WERI-Rb-1 (cell line): Measurements from ENCODE around the gene DLD.

ENCODE experiments used
- DNase-seq: peaks from one replicate; pipeline ENCODE4 v3.0.0-alpha.2; 2020
- H3K27ac ChIP-seq: fragments of 250-450 bp; sonication (Bioruptor Pico); 2 replicates; pipeline ENCODE4 v1.5.1; 2020; ENCODE audit warnings: mild to moderate bottlenecking, moderate library complexity
- H3K27me3 ChIP-seq: fragments of 250-450 bp; sonication (Bioruptor Pico); 2 replicates; pipeline ENCODE4 v1.5.1; 2021; ENCODE audit warnings: mild to moderate bottlenecking, low read depth, moderate library complexity; ENCODE audit not compliant: insufficient read depth, severe bottlenecking
- H3K36me3 ChIP-seq: fragments of 250-450 bp; sonication (Bioruptor Pico); 2 replicates; pipeline ENCODE4 v1.5.1; 2020; ENCODE audit warnings: mild to moderate bottlenecking, moderate library complexity
- H3K4me3 ChIP-seq: 2 replicates; pipeline ENCODE4 v1.5.1; 2011; ENCODE audit warnings: low read depth, mild to moderate bottlenecking, control low read depth, low read length
- H3K9me3 ChIP-seq: fragments of 250-450 bp; sonication (Bioruptor Pico); 2 replicates; pipeline ENCODE4 v1.5.1; 2021; ENCODE audit warnings: mild to moderate bottlenecking, moderate library complexity; ENCODE audit not compliant: severe bottlenecking
- TF ChIP-seq, protein P1 (sequence below): IDR thresholded peaks from 2 replicates; pipeline ENCODE4 v1.5.1; 2011; ENCODE audit warnings: low read depth, mild to moderate bottlenecking, control low read depth, inconsistent platforms, low read length

Gene DLD

DNA sequence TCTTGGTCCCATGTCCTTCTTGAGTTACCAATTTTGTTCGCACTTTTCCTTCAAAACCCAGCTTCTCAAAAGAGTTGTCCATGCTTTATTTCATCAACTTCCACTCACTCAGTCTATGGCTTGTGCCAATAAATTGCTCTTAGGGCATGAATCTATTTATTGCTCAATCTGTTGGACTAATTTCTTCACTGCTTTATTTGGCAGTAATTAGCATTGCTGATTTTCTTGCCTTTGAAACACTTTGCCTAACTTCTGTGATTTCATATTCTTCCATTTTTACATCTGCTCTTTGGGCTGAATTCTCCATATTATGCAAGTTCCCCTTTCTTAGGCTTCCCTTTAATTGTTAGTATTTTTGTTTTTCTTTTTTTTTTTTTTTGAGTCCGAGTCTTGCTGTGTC, 16.8 kb downstream of the DLD start:
- DNase-seq, result no peak
- no peaks in the 10 kb centered on the region for H3K27me3 ChIP-seq
- H3K9me3 ChIP-seq, result no peaks in the 10 kb centered on the region
- H3K36me3 ChIP-seq, result peaks cover 86% of the 10 kb centered on the region
- TF ChIP-seq, protein P1, sequence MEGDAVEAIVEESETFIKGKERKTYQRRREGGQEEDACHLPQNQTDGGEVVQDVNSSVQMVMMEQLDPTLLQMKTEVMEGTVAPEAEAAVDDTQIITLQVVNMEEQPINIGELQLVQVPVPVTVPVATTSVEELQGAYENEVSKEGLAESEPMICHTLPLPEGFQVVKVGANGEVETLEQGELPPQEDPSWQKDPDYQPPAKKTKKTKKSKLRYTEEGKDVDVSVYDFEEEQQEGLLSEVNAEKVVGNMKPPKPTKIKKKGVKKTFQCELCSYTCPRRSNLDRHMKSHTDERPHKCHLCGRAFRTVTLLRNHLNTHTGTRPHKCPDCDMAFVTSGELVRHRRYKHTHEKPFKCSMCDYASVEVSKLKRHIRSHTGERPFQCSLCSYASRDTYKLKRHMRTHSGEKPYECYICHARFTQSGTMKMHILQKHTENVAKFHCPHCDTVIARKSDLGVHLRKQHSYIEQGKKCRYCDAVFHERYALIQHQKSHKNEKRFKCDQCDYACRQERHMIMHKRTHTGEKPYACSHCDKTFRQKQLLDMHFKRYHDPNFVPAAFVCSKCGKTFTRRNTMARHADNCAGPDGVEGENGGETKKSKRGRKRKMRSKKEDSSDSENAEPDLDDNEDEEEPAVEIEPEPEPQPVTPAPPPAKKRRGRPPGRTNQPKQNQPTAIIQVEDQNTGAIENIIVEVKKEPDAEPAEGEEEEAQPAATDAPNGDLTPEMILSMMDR, result no peak
- H3K4me3 ChIP-seq, result no peak overlapping the region
- no peak overlapping the region for H3K27ac ChIP-seq

DNA sequence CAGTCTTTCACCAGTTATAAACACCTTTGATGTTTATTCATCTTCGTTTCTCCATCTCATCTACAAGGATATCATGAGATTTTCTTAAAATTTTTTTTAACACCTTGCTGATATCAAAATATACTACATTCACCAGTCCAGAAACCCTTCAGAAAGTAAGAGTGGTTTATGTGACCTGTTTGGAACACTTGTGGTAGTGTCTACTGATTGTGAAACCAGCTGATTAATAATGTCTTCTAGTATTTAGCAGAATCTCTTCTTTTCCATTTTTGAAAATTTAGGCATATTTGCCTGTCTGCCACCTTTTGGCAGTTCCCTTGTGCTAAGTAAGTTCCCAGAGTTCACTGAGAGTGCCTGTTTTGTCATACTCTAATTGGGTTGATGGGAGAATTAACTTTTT, 18.5 kb downstream of the DLD start:
- TF ChIP-seq, protein P1, result no peak
- no peaks in the 10 kb centered on the region for H3K9me3 ChIP-seq
- peaks cover 76% of the 10 kb centered on the region for H3K36me3 ChIP-seq
- H3K27me3 ChIP-seq, result no peaks in the 10 kb centered on the region
- no peak overlapping the region for H3K27ac ChIP-seq
- no peak for DNase-seq
- H3K4me3 ChIP-seq, result no peak overlapping the region

DNA sequence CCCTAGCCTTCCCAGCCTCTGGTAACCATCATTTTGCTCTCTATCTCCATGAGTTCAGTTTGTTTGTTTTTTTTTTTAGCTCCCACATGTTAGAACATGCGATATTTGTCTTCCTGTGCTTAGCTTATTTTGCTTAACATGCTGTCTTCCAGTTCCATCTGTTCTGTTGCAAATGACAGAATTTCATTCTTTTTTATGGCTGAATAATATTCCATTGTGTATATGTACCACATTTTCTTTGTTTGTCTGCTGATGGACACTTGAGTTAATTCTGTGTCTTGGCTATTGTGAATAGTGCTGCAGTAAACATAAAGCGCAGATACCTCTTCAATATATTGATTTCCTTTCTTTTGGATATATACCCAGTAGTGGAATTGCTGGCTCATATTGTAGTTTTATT, 21.0 kb downstream of the DLD start:
- TF ChIP-seq, protein P1, result no peak
- Histone ChIP-seq H3K27ac (no peak overlapping the region), H3K9me3 (no peaks in the 10 kb centered on the region), H3K27me3 (no peaks in the 10 kb centered on the region), H3K36me3 (peaks cover 64% of the 10 kb centered on the region), H3K4me3 (no peak overlapping the region)
- DNase-seq, result no peak

DNA sequence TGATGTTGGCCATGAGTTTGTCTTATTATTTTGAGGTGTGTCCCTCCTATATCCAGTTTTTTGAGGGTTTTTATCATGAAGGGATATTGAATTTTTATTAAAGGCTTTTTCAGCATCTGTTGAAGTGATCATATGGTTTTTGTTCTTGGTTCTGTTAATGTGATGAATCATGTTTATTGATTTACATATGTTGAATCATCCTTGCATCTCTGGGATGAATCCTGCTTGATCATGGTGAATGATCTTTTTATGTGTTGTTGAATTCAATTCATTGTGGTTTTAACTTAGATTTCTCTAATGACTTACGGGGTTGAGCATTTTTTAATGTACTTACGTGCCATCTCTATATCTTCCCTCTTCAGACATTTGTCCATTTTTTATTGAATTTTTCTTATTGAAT, 22.9 kb downstream of the DLD start:
- no peak overlapping the region for H3K4me3 ChIP-seq
- no peak for DNase-seq
- no peaks in the 10 kb centered on the region for H3K9me3 ChIP-seq
- TF ChIP-seq, protein P1, result no peak
- no peak overlapping the region for H3K27ac ChIP-seq
- H3K36me3 ChIP-seq, result peaks cover 71% of the 10 kb centered on the region
- H3K27me3 ChIP-seq, result no peaks in the 10 kb centered on the region

DNA sequence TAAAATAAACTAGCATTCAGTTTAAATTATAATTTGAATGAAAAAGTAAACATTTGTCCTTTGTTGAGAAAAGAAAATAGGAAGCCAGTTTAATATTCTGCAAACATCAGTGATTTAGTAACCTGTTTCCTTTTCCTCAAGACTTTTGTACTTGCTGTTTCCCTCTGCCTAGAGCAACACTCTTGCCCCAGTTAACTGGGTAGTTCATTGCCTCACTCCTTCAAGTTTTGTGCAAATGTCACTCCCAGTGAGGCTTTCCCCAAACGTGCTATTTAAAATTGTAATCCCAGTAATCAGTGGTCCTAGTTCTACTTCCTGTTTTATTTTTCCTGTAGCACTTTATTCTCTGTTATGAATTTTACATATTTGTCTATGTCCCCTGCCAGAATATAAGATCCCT, 23.8 kb downstream of the DLD start:
- TF ChIP-seq, protein P1, result no peak
- Histone ChIP-seq H3K36me3 (peaks cover 72% of the 10 kb centered on the region), H3K9me3 (no peaks in the 10 kb centered on the region), H3K27me3 (no peaks in the 10 kb centered on the region), H3K4me3 (no peak overlapping the region), H3K27ac (no peak overlapping the region)
- no peak for DNase-seq

DNA sequence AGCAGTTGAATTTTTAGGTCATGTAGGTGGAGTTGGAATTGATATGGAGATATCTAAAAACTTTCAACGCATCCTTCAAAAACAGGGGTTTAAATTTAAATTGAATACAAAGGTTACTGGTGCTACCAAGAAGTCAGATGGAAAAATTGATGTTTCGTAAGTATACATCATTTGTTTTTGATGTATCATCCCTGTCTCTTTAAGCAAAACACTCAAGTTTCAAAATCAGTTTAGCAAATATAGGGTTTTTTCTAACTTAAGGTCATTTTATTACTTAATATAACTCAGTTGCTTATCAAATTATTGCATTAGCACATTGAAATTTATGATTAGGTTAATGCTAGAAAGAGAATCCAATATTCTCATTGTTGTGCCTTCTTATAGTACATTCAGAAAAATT, 24.6 kb downstream of the DLD start:
- Histone ChIP-seq H3K4me3 (no peak overlapping the region), H3K9me3 (no peaks in the 10 kb centered on the region), H3K27ac (no peak overlapping the region), H3K27me3 (no peaks in the 10 kb centered on the region), H3K36me3 (peaks cover 74% of the 10 kb centered on the region)
- DNase-seq, result no peak
- TF ChIP-seq, protein P1, result no peak
